Ovary (tissue), 9 donors: Measurements from ENCODE around the gene PCDHGA6. TPM values are rescaled to one million over a fixed set of nuclear protein-coding genes. Genes with fewer than 3 reads are reported as not detected.
"Not testable (repeated sequence)": the region's sequence is repeated elsewhere in the genome, so short reads cannot be mapped to it uniquely, and the experiment has no call there.

Source experiments
- DNase-seq, 5 donors: peaks; one replicate each; pipeline ENCODE4 v3.0.0-alpha.2; 2019 to 2020
- H3K27ac ChIP-seq, 2 donors: fragments of 200-600 bp; one replicate each; pipeline versions ENCODE4 v1.5.1 to v1.8.0; 2019 to 2022
- H3K27me3 ChIP-seq: fragments of 200-600 bp; one replicate; pipeline ENCODE4 v1.8.0; 2022
- H3K36me3 ChIP-seq: fragments of 200-600 bp; sonication (generic); one replicate; pipeline ENCODE4 v1.5.1; 2019
- H3K4me1 ChIP-seq: one replicate; pipeline ENCODE4 v1.8.1; 2013; ENCODE audit warnings: mild to moderate bottlenecking, moderate library complexity; ENCODE audit not compliant: insufficient read depth
- H3K4me3 ChIP-seq: fragments of 200-600 bp; sonication (generic); one replicate; pipeline ENCODE4 v1.5.1; 2017
- H3K9me3 ChIP-seq, 2 donors: fragments of 200-600 bp in 1 of 2; sonication (generic) in 1 of 2; one replicate each; pipeline versions ENCODE4 v1.5.1 to v1.8.1; 2013 to 2019; ENCODE audit warnings: mild to moderate bottlenecking in 1 of 2, moderate library complexity in 1 of 2
- EP300 ChIP-seq: sonication (generic); formaldehyde crosslinking; IDR thresholded peaks from one replicate; pipeline ENCODE4 v1.6.1; 2017; ENCODE audit warnings: antibody characterized with exemption
- POLR2A ChIP-seq: fragments of 450-650 bp; IDR thresholded peaks from one replicate; pipeline ENCODE4 v1.6.1; 2017; ENCODE audit warnings: antibody characterized with exemption, mild to moderate bottlenecking, moderate library complexity
- WGBS, 3 donors: extraction: QIAGEN DNeasy Blood & Tissue Kit in 1 of 3; methylation state at CpG; one replicate each; pipeline versions ENCODE4 v1.1.5 to v1.1.7; 2013 to 2017; 5-methylcytosine and 5-hydroxymethylcytosine counted together
- intact Hi-C, 4 donors: fragments of 100-400 bp; cut with DNase I; formaldehyde crosslinking; loops; one replicate each; pipeline versions ENCODE4 v1.11.0 to v1.15.1; 2022 to 2023
- polyA plus RNA-seq, 2 donors: library from polyadenylated mRNA; stranded (reverse); fragments of 200-250 nt in 1 of 2; fragments of 350-450 nt in 1 of 2; fragmentation: Illumina TruSeq in 1 of 2; extraction: RNeasy Lipid Tissue Mini Kit (QIAGEN cat#74804) in 1 of 2; gene quantifications; one replicate each; pipeline ENCODE4 v1.2.3, GENCODE V29; 2013 to 2014
- total RNA-seq, 7 donors: library from RNA; depleted of rRNA in 2 of 7; stranded (reverse); fragments of >200 nt in 2 of 7; fragmentation: NEBNext Ultra II Directional in 3 of 7; extraction: Animal tissue kit (Norgen Biotek cat#: 25700) in 3 of 7; gene quantifications; one replicate each; pipeline versions ENCODE4 v1.1.0 to v1.2.4, GENCODE V29; 2016 to 2023
- TF ChIP-seq, protein P1 (sequence below), 3 donors: fragments of 450-650 bp in 2 of 3; fragments of 200-600 bp in 1 of 3; IDR thresholded peaks; one replicate each; pipeline versions ENCODE4 v1.5.1 to v1.8.0; 2016 to 2022; ENCODE audit warnings: antibody characterized with exemption in 3 of 3, mild to moderate bottlenecking in 1 of 3
- donor health status: DM: no; HTN: no; CAD: no; lungs with moderate emphysema.
- donor health status: DM: no; HTN: no; CAD: no.
- donor health status: Bipolar disorder and iron deficiency.
- donor health status: DM: yes; HTN: yes; CAD: no.
- donor health status: DM: no; HTN: no; CAD: no.
- donor health status: DM: yes; HTN: yes; CAD: no.

Gene PCDHGA6
- total and polyA plus RNA-seq, 9 donors = 3.6 to 14.5 (median 8.5) TPM

DNA sequence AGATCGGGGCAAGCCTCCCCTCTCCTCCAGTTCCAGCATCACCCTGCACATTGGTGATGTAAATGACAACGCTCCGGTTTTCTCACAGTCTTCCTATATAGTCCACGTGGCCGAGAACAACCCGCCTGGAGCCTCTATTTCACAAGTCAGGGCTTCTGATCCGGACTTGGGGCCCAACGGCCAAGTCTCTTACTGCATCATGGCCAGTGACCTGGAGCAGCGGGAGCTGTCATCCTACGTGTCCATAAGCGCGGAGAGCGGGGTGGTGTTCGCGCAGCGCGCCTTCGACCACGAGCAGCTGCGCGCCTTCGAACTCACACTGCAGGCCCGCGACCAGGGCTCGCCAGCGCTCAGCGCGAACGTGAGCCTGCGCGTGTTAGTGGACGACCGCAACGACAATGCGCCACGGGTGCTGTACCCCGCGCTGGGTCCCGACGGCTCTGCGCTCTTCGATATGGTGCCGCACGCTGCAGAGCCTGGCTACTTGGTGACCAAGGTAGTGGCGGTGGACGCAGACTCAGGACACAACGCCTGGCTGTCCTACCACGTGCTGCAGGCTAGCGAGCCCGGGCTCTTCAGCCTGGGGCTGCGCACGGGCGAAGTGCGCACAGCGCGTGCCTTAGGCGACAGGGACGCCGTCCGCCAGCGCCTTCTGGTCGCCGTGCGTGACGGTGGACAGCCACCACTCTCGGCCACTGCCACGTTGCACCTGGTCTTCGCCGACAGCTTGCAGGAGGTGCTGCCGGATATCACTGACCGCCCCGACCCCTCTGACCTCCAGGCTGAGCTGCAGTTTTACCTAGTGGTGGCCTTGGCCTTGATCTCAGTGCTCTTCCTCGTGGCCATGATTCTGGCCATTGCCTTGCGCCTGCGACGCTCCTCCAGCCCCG lies 15.7 kb downstream of the PCDHGA6 start:
- intact Hi-C loops = loop anchor here in 2 of 4 donors (1.0 to 10.0 kb wide), 2 partner anchors 8 to 165 kb away; no protein-coding TSS in a partner anchor
- H3K4me1 ChIP-seq = no peaks in the 10 kb centered on the region
- 30 to 46% (median 32%) methylated on average over 50 to 77 of the region's 77 CpGs for WGBS, 3 donors
- H3K4me3 ChIP-seq = no peak overlapping the region
- no peaks in the 10 kb centered on the region for H3K27me3 ChIP-seq
- TF ChIP-seq, protein P1, sequence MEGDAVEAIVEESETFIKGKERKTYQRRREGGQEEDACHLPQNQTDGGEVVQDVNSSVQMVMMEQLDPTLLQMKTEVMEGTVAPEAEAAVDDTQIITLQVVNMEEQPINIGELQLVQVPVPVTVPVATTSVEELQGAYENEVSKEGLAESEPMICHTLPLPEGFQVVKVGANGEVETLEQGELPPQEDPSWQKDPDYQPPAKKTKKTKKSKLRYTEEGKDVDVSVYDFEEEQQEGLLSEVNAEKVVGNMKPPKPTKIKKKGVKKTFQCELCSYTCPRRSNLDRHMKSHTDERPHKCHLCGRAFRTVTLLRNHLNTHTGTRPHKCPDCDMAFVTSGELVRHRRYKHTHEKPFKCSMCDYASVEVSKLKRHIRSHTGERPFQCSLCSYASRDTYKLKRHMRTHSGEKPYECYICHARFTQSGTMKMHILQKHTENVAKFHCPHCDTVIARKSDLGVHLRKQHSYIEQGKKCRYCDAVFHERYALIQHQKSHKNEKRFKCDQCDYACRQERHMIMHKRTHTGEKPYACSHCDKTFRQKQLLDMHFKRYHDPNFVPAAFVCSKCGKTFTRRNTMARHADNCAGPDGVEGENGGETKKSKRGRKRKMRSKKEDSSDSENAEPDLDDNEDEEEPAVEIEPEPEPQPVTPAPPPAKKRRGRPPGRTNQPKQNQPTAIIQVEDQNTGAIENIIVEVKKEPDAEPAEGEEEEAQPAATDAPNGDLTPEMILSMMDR (IDR thresholded peaks at IDR 0.05) = no peak
- no peak for TF ChIP-seq POLR2A
- no peak for TF ChIP-seq EP300
- DNase-seq = no peak
- H3K9me3 ChIP-seq = peaks cover 15 to 61% of the 10 kb centered on the region in 2 donors
- no peaks in the 10 kb centered on the region for H3K36me3 ChIP-seq
- H3K27ac ChIP-seq = no peak overlapping the region

DNA sequence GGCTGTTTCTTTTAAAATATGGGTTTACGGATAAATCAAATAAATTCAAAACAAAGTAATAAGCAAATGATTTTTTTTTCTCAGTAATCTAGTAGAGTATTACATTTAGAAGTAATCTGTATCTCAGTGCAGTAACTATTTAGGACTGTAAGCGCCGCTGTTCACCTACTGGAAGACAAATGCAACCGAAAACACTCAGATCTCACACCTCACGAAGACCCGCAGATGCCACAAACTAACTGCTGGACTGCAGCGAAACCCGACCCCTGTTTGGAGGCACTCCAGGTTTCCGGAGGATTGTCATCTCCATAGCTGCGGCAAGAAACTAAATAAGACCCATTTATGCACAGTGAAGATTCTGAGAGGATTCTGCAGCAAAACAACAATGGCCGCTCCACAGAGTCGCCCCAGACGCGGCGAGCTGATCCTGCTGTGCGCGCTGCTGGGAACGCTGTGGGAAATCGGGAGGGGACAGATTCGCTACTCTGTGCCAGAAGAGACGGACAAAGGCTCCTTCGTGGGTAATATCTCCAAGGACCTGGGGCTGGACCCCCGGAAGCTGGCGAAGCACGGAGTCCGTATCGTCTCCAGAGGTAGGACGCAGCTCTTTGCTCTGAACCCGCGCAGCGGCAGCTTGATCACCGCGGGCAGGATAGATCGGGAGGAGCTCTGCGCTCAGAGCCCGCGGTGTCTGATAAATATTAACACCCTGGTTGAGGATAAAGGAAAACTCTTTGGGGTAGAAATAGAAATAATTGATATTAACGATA lies 18.9 kb downstream of the PCDHGA6 start, which contains the start of gene PCDHGA8:
TSS of gene PCDHGA8 (plus strand) at position 205 of the 770 bp plus-strand sequence. CDS start at position 386, 181 bp downstream.
- no peaks in the 10 kb centered on the region for H3K4me1 ChIP-seq
- no peak for DNase-seq
- H3K9me3 ChIP-seq = peaks cover 9 to 50% of the 10 kb centered on the region in 2 donors
- intact Hi-C loops = loop anchor here in 1 of 4 donors (10.0 kb wide), 1 partner anchor 162 kb away; no protein-coding TSS in a partner anchor
- no peaks in the 10 kb centered on the region for H3K36me3 ChIP-seq
- 24 to 34% (median 26%) methylated on average over 38 of the region's 38 CpGs for WGBS, 3 donors
- no peaks in the 10 kb centered on the region for H3K27me3 ChIP-seq
- no peak within 1 kb of the TSS for H3K4me3 ChIP-seq
- no peak within 1 kb of the TSS for H3K27ac ChIP-seq
- TF ChIP-seq POLR2A (no peak), EP300 (no peak)
- TF ChIP-seq, protein P1 (IDR thresholded peaks at IDR 0.05) = no peak

DNA sequence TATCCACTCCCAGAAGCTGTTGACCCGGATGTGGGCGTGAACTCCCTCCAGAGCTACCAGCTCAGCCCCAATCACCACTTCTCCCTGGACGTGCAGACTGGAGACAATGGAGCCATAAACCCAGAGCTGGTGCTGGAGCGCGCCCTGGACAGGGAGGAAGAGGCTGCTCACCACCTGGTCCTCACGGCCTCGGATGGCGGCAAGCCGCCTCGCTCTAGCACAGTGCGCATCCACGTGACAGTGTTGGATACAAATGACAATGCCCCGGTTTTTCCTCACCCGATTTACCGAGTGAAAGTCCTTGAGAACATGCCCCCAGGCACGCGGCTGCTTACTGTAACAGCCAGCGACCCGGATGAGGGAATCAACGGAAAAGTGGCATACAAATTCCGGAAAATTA lies 19.6 kb downstream of the PCDHGA6 start:
- H3K4me3 ChIP-seq = no peak overlapping the region
- H3K36me3 ChIP-seq = no peaks in the 10 kb centered on the region
- no peak for TF ChIP-seq POLR2A
- TF ChIP-seq, protein P1 (IDR thresholded peaks at IDR 0.05) = no peak
- no peak for TF ChIP-seq EP300
- H3K27ac ChIP-seq = no peak overlapping the region
- intact Hi-C loops = loop anchor here in 1 of 4 donors (10.0 kb wide), 1 partner anchor 162 kb away; no protein-coding TSS in a partner anchor
- H3K27me3 ChIP-seq = no peaks in the 10 kb centered on the region
- DNase-seq = no peak
- no peaks in the 10 kb centered on the region for H3K4me1 ChIP-seq
- peaks cover 9 to 48% of the 10 kb centered on the region in 2 donors for H3K9me3 ChIP-seq
- WGBS, 3 donors = 30 to 44% (median 30%) methylated on average over 21 of the region's 21 CpGs

DNA sequence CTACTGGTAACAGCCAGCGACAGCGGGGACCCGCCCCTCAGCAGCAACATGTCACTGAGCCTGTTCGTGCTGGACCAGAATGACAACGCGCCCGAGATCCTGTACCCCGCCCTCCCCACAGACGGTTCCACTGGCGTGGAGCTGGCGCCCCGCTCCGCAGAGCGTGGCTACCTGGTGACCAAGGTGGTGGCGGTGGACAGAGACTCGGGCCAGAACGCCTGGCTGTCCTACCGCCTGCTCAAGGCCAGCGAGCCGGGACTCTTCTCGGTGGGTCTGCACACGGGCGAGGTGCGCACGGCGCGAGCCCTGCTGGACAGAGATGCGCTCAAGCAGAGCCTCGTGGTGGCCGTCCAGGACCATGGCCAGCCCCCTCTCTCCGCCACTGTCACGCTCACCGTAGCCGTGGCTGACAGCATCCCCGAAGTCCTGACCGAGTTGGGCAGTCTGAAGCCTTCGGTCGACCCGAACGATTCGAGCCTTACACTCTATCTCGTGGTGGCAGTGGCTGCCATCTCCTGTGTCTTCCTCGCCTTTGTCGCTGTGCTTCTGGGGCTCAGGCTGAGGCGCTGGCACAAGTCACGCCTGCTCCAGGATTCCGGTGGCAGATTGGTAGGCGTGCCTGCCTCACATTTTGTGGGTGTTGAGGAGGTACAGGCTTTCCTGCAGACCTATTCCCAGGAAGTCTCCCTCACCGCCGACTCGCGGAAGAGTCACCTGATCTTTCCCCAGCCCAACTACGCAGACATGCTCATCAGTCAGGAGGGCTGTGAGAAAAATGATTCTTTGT lies 20.9 kb downstream of the PCDHGA6 start:
- not testable (repeated sequence) for H3K27ac ChIP-seq, H3K4me3 ChIP-seq, H3K27me3 ChIP-seq, H3K4me1 ChIP-seq, DNase-seq, H3K36me3 ChIP-seq
- intact Hi-C loops = loop anchor here in 1 of 4 donors (10.0 kb wide), 1 partner anchor 160 kb away; no protein-coding TSS in a partner anchor
- H3K9me3 ChIP-seq = peaks cover 14 to 44% of the 10 kb centered on the region in 2 donors
- WGBS, 3 donors = 29 to 46% (median 39%) methylated on average over 44 to 49 of the region's 53 CpGs
